MV-4-11 (cell line): ENCODE measurements around the gene BICD2.
"Not testable (repeated sequence)": the region's sequence is repeated elsewhere in the genome, so short reads cannot be mapped to it uniquely, and the experiment has no call there.

Experiments used
- DNase-seq: peaks from one replicate; lab custom pipeline; 2025; lab: John Stamatoyannopoulos, UW

BICD2 gene

DNA sequence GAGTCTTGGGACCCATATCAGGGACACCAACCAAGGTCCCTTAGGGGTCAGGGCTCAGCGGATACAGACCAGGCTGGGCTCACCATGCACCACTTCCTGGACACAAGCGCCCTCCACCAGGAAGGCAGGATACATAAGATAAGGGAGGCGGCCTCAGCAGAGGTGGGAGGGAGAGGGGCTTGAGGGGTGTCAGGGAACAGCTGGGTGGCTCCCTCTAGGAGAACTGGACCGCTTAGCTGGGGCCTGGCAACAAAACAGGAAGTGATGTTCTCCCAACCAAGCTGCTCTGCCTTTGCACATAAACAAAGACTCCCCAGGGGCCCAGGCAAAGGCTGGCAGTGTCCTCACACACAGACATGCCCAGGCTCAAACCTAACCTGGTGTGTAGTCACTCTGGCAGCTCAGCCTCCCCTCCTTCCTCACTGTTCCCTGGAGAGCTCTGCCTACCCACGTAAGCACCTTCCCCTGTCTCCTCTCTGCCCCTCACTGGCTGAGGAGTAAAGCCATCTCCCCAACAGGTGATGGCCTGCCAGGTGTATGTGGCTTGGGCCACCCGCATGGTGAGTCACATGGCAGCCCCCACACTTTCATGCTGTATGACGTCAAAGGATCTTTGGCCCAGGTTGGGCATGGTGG lies 5.8 kb upstream of the BICD2 start:
- DNase-seq, result peak; percentile 70

DNA sequence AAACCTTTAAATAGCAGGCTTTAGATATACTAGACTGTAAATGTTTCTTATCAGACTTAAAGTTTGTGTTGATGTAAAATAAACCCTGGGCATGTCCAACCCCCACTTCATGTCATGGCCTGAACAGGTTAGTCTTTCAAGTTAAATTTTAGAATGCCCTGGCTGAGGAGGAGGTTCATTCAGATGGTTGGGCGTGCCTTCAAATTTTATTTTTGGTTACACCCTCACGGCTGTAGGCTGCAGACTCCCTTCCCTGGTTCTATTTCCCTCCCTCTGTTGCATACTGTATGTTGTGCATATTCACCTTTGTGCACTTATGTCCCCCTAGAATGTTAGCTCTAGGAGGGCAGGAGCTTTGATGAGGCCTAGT lies 5.3 kb upstream of the BICD2 start:
- DNase-seq, result no peak

DNA sequence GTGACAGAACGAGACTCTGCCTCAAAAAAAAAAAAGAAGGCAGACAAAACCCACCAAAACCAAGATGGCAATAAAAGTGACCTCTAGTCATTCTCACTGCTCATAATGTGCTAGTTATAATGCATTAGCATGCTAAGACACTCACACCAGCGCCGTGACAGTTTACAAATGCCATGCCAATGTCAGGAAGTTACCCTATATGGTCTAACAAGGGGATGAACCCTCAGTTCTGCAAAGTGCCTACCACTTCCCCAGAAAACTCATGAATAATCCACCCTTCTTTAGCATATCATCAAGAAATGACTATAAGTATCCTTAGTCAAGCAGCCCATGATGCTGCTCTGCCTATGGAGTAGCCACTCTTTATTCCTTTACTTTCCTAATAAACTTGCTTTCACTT lies 4.7 kb upstream of the BICD2 start:
- peak; percentile 56 for DNase-seq

DNA sequence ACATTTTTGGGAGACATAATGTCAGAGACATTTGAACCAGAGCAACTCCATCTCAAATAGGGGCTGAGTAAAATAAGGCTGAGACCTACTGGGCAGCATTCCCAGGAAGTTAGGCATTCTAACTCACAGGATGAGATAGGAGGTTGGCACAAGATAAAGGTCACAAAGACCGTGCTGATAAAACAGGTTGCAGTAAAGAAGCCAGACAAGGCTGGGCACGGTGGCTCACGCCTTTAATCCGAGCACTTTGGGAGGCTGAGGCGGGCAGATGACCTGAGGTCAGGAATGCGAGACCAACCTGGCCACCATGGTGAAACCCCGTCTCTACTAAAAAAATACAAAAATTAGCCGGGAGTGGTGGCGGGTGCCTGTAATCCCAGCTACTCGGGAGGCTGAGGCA lies 4.2 kb upstream of the BICD2 start:
- DNase-seq, result not testable (repeated sequence)

DNA sequence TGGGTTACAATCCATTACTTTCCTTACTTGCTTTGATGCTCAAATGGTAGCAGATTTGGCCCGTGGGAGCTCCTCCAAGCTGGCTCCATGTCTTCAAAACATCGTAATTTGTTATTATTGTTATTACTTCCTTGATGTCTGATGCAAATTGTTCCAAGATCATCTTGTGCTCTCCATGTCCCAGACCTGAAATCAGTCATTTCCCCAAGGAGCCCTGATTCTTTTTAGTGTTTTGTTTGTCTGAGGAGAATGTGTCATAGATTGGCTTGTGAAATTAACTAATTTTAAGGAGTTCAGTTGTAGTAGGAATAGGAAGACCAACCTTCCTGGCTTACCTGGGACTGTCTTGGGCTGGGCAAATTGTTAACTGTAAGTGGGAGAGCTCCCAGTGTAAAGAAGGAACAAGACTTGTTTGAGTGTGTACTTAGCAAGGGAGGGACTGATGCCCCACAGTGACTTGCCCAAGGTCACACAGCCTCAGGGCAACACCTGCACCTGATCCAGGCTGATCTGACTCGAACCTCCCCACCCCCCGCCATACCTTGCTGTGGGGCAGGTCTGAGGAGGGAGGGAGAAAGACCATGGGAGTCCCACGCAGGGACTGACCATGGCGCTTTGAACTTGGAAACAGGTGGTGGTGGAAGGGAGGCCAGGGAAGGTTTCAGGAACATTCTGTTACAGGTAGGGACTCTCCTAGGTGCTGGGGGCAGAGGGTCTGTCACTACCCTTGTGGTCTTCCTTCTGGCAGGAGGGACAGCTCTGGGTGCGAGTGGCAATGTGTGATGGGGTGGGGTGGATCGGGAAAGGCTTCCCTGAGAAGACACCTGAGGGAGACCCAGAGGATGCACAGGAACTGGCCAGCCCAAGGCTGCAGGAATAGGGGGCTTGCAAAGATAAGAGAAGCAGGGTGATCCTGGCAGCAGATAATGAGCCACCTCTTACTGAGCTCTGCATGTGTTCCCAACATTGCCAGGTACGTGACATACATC lies 2.7 kb upstream of the BICD2 start:
- no peak for DNase-seq

DNA sequence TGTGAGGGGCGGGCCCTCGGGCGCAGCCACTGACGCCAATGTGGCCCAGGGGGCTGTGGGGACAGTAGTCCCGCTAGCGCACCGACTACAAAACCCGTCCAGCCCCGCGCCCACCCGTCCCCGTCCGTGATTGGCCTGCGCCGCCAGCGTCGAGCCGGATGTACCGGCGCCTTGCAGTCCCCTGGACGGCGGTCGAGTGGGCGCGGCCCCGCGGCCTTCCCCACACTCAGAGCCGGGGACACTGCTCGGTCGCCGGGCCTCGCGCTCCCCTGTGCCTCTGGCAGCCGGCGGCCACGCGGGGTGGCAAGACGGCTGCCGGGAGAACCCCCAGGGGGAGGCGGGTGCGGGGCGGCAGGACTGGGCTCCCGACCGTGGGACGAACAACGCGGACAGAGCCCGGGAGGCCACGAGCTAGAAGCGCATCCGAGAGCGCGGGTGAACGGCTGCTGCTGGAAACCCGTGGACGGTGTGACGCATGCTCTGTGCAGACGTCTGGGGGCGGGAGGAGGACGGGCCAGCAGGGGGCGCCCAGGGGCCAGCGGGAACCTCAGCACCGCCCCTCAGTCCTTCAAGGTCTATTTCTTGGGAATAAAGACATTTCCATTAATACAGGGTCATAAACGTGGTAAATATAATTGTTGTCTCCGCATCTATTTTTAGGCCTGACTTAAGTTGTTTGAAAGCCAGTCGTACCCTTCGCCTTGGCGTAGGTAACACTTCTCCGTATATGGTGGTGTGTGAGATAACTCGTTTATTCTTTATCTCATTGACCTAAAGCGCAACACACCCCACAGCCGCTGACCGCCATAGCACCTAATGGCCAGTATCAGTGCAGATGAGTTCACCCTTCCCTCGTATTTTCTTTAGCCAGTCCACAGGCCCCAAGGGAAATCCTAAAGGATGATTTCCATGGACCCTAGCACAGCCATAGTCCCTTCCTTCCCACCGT lies 629 bp upstream of the BICD2 start:
- DNase-seq, result peak; percentile 96

DNA sequence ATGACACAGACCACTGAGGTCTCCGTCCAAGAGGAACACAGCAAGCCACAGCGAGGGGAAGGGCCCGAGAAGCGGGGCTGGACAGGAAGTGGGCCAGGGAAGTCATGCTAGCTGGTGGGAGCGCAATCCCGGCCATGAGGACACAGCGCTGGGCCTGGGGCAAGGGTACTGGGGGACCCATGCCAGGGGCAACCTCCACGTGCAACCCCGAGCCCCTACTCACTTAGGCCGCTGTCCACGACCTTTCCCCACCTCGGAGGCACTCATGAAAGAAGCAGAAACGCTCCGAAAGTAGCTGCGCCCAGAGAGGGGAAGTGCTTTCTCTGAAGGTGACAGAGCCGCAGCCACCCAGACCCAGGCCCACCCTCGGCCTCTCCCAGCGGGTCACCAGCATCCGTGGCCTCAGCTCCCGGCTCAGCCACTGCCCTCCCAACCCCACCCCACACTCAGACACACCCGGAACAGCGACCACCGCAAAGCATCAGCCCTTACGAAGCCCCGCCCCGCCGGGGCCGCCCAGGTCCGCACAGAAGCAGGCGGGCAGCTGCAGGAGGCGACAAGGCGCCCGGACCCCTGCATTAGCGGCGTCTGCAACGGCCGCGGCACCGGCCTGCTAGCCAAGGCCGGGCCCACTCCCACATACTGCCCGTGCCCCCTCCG lies 782 bp downstream of the BICD2 start:
- peak; percentile 50 for DNase-seq

DNA sequence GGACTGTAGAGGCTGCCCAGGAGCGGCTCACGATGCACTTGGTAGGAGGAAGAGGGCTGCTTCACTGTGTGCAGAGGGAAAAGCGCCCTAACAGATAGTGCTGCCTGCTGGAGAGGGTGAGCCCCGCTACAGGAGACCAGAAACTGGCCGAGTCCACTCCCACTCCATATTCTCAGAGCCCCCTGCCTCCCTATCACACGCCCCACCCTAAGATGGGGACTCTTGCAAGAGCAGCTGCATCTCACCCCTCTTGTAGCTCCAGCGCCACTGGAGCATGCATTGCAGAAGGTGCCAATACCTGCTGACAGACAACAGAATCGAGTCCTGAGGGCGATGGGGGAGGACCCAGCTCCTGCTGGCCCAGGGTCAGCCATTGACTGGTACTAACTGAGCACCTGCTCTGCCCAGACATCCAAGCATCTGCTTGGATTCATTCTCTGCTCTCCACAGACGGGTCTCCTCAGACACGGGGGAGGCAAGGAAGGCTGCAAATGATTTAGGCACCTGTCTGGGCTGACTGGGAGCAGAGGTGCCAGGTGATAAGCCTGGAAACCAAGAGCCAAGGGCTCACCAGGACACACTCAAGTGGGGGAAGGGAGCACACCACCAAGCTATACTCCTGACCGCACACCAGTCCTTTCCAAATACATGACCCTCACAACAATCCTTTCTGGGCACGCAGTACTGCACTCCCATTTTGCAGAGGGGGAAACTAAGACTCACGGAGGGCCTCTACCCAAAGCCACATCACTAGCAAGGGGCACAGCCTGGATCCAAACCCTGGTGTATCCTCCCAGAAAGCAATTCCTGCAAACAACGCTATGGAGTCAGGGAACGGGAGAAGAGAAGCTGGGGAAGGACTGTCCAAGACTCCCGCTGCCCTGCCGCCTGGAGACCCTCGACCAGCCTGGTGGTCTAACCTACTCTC lies 1.6 kb downstream of the BICD2 start:
- DNase-seq, result no peak

DNA sequence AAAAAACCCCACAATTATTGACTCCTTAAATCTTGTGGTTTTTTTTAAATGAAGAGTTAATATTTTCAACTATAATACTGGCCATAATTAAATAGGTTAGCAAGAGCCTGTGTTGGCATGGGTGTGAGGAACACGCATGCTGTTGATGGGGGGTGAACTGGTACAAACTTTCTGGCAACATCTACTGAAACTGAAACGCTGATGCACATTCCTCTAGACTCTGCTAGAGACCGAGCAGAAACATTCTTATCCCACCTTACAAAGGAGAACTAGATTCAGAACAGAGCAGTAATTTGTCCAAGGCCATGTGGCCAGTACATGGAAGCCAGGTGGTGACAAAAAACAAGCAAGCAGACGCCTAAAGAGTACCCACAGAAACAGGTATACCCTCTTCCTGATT lies 2.4 kb downstream of the BICD2 start:
- DNase-seq, result no peak

DNA sequence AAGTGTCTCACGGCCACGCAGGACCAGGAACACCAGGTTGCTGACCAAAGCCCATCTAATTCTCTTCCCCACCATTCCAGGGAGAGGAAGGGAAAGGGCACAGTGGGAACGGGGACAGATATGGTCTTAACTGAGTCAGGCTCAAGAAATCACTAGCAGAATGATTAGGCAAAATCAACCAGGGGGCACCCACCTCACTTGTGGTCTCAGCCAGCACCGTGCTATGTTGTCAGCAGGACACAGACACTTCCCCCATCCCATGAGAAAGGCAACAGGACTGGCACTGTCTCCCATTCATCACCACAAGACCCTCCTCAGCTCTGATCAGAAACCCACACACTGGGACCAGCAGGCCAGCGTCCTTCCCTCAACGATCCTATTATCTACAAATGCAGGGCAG lies 2.9 kb downstream of the BICD2 start:
- no peak for DNase-seq

DNA sequence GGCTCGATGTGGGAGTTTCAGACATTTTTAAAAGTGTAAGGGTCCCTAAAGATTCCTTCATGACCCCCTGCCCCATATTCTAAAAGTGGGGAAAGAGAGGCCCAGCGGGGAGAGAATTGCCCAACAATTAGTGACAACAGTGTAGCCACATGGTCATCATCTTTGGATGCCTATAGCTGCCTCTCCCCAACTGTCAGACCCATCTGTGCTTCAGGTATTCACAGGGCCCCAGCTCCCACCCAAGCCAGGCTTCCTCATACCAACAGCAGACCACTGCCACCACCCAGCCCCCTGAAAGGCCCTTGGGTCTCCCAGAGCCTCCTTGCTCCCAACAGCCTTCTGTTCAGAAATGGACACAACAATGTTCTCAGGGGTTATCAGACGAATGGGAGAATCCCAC lies 4.1 kb downstream of the BICD2 start:
- DNase-seq, result no peak

DNA sequence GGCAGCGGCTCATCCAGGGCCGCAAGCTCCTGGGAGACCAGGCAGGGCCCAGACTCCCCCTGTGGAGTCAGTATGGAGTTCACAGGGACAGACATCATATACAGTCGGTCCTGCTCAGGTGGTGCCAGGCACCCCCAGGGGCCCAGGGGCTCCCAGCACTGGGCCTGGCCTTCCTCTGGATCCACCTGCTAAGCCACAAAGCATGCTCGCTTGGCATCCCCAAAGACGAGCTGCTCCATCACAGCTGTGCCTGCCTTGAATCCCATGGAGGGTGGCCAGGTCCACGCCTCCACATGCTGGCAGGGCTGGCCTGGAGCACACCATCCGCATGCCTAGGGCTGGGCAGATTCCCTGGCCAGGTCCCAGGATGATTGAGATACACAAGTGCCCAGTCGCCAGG lies 4.6 kb downstream of the BICD2 start:
- no peak for DNase-seq

DNA sequence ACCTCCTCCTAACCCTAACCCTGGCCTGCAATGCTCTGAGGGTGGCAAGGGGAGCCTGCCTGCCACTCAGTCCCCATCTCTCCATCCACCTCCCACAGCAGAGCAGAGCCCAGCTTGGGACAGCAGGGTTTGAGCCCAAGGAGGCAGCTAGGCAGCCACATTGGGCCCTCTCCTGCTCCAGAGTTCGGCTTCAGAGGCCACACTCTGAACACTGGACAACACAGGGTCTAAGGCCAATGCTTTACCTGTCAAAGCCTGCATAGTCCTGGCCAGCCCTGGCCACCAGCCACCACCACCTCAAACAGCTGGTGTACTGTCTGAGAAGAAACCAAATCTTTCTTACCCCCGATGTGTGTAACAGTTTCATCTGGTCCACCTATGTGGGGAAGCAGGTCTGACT lies 5.2 kb downstream of the BICD2 start:
- DNase-seq, result no peak

DNA sequence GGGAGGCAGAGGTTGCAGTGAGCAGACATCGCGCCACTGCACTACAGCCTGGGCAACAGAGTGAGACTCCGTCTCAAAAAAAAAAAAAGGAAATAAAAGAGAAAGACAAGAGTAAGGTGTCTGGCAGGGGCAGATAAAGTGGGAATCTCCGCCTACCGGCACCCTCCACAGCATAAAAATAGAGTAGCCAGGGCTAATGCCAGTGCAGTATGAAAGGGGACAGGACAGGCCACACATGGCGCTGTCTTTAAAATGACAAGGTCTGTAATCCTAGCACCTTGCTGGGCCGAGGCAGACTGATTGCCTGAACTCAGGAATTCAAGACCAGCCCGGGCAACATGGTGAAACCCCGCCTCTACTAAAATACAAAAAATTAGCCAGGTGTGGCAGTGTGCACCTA lies 7.8 kb downstream of the BICD2 start:
- no peak for DNase-seq

DNA sequence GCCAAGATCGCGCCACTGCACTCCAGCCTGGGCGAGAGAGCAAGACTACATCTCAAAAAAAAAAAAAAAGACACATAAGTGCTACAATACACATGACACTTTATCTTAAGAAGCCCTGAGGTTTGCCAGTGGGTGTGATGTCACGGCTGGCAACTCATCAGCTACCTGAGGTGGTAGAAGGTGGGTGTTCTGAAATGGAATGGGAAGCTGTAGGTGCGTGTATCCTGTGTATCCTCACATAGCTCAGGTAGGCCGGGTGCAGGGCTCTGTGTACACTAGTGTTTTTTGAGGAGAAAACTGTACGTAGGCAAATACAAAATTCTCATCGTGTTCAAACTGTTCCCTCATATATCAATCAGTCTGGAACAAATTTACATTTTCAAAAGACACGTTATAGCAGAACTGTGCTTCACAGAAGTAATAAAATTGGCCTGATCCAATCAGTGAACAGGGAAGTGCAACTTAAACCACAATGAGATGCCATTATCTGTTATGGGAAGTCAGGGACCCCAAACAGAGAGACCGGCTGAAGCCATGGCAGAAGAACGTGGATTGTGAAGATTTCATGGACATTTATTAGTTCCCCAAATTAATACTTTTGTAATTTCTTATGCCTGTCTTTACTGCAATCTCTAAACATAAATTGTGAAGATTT lies 10.4 kb downstream of the BICD2 start:
- DNase-seq, result peak; percentile 78

DNA sequence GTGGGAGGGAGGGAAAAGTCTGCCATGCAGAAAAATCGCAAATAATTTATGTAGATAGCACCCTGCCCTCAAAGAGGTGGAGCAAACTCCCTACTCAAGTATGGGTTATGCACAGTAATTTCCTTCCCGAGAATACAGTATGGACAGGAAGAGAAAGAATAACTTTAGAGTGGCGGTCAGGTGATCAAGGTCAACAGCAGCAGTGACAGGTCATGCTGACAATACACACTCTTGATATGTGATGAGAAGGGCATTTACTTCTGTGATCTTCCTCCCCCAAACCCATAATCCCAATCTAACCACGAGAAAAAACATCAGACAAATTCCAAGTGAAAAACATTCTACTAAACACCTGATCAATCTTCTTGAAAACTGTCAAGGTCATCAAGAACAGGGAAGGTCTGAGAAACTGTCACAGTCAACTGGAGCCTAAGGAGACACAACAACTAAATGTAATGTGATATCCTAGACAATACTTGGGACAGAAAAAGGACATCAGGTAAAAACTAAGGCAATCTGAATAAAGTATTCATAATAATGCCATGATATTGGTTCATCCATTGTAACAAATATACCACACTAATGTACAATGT lies 11.7 kb downstream of the BICD2 start:
- DNase-seq, result no peak

DNA sequence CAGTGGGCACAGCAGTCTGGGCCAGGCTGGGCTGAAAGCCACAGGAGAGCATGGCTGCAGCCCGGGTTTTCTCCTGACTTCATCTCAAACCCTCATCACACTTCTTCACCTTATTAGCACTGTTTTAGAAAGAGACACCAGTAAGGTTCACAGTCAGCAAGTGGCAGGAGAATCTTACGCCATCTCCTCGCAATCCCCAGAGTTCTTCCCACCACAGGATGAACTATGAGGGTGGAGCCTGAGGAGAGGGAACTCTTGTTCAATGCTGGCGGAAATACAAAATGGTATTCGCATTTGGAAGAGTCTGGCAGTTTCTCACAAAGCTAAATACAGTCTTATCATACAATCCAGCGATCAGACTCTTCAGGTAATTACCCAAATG lies 14.7 kb downstream of the BICD2 start:
- DNase-seq, result peak; percentile 59

DNA sequence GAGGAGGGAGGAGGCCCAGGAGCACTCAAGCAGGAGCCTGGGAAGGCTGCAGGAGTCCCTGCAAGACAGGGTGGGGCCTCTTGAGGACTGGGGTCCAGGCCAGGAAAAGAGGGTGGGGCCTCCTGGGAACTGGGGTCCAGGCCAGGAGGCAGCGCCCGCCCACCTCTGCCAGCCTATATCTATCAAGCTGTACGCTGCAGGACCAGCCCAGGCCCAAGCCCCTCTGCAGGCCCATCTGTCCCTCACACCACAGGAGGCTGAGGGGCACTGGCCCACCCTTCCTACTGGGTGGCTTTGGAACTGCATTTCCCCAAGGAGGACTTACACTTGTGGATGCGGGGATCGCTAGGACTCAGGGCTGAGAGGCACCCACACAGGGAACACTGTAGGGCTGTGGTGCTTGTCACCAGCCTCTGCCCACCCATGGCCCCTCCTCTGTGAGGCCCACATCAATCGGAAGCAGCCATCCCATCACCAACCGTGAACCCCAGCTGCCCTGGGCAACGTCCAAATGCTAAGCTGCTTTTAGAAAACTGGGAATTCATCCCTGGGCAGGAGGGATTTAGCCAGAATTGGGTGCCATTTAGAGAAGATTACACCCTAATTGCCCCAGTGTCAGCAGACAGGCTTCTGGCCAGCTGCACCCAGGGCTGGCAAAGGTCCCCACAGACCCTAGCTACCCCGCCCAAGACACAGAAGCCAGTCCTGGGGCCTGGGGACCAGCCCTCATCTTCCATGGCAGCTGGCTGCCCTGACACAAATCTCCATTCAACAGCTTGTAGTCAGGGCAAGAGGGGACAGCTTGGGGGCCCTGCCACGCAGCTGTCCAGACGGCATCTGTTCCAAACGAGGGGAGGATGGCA lies 15.3 kb downstream of the BICD2 start:
- no peak for DNase-seq

DNA sequence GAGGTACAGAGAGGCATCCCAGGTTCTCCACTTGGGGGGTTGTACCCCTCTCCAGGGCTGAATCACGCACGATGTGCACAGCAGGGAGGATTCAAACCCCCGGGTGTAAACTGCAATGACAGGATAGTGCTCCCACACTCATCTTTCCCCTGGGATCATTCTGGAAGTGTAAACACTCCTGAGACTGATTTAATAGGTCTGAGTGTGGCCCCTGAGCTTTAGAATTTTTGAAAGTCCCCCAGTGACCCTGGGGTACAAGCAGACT lies 16.5 kb downstream of the BICD2 start:
- DNase-seq, result no peak
